NCI-H146 treated with DMSO at 0.1 percent for 48 hours (cell line): ENCODE data around the gene JPH3.
"Not testable (repeated sequence)": the region's sequence is repeated elsewhere in the genome, so short reads cannot be mapped to it uniquely, and the experiment has no call there.

Experiments
- DNase-seq: peaks from one replicate; lab custom pipeline; 2025; ENCODE audit not compliant: unreplicated experiment; lab: John Stamatoyannopoulos, UW

The JPH3 gene

DNA sequence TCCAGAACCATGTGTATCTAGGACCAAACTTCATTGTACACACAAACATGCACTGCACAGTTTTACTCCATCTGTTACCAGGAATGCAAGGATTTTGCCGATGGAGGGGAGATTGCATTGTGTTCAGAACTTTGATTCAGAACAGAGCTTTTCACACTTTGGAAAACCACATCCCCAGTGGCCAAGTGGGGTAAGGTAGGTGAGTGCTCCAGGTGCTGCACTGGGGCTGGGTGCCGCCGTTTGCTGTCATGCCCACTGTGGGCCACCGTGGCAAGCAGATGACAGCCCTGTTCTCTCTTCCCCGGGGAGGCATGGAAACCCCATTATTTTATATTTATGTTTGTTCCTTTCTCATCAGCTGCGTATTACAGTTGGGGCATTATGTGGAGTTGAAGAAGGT, 29.3 kb upstream of the JPH3 start:
- DNase-seq, result no peak

DNA sequence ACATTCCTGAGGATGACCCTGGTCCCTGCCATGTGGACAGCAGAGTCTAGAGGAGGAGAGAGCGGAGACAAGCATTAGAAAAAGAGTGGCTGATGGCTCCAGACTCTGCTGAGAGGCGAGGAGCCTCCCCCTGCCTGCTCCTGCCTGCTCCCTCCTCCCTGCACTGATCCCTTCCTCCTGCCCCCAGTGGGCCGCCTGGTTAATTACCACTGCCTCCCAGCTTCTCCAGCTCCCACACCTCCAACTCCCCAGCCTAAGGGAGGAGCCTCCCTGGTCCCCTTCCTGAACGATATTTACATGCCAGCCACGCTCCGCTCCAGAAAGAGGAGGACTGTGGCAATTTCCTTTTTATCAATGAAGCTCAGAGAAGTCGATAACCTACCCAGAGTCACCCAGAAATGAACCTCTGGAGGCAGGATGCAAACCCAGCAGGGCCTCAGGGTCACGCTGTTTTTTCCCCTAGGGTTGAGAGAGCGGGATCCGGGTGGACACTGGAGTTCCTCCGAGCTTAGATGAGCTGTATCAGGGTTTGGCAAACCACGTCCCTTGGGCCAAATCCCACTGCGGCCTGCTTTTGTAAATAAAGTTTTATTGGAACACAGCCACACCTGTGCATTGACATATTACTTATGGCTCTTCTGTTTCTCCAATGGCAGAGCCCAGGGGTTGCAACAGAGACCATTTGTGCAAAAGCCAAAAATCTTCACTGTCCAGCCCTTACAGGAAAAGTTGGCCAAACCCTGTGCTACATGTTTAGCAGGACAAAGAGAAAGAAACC, 27.1 kb upstream of the JPH3 start:
- no peak for DNase-seq

DNA sequence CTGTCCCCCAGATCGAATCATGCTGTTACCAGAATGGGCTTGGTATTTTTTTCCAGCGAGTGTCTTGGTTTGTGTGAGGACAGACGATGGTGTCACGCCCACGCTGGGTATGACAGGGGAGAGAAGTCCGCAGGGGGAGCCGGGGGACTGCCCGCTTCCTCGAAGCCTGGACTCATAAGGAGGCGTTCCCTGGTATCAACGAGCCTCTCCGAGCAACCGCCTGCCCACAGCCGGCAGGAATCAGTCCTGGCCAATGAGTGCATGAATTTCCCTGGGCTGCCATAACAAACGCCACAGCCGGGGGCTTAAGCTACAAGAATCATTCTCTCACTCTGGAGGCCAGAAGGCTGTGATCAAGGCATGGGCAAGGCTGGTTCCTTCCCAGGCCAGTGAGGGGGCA, 26.1 kb upstream of the JPH3 start:
- DNase-seq, result no peak

DNA sequence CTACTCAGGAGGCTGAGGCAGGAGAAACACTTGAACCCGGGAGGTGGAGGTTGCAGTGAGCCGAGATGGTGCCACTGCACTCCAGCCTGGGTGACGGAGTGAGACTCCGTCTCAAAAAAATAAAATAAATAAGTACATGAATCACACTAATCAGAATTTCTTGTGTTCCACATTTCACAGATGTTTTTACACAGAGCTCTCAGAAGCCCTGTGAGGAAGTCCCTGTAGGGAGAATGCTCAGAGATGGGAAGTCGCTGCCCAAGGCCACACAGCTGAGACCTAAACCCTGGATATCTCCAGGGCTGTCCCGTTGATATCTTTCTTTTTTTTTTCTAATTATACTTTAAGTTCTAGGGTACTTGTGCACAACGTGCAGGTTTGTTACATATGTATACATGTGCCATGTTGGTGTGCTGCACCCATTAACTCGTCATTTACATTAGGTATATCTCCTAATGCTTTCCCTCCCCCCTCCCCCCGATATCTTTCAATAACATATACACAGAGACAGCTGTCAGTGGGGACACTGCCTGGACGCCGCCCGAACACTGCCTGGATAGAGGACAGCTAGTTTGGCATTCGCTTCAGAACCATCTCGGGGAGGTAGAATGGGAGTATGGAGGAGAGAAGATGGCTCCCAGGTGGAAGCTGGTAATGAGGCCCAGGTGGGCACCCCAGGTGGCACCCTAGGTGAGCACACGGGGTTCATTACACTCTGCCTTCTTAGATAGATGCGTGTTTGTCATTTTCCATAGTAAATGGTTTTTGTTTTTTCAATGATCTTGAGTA, 24.0 kb upstream of the JPH3 start:
- not testable (repeated sequence) for DNase-seq

DNA sequence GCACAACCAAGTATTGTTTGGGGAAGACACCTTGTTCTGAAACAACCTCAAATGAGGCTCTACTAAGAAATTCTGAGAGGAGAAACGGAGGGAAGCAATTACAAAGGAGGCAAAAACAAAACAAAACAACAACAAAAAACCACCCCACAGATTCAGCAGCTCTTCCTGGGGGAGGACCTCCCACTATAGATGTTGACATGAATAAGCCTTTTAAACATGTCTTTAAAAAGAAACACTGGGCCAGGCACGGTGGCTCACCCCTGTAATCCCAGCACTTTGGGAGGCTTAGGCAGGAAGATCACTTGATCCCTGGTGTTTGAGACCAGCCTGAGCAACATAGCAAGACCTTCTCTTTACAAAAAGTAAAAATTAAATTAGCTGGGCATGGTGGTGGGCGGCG, 22.6 kb upstream of the JPH3 start:
- DNase-seq, result no peak

DNA sequence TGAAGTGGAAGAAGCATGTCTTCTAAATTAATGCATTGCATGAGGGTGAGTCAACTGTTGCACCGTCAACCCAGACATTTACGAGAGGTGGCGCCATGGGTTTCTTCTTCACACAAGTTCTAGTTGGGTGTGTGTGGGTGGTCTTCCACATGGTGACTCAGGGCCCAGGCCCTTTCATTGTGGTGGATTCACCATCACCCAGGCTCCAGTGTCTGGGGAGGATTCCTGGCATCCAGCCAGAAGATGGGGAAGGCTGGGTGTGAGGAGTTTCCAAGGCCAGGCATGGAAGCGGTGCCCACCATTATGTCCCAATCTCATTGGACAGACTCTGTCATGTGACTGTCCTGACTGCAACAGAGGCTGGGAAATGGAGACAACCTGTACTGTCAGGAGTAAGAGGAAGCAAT, 21.4 kb upstream of the JPH3 start:
- no peak for DNase-seq

DNA sequence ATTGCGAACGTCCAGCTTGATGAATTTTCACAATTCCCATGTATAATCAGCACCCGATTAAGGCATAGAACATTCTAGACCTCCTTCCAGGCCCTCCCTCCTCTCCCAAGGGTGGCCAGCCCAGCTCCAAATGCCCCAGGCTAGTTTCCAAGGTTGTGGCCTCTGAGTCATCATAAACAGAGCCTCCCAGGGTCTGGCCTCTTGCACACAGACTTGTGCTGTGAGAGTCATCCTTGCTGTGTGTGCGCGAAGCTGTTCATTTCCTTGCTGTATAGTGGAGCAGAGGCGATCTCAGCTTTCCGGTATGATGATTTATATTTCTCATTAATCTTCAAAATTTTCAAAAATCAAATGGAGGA, 20.5 kb upstream of the JPH3 start:
- no peak for DNase-seq

DNA sequence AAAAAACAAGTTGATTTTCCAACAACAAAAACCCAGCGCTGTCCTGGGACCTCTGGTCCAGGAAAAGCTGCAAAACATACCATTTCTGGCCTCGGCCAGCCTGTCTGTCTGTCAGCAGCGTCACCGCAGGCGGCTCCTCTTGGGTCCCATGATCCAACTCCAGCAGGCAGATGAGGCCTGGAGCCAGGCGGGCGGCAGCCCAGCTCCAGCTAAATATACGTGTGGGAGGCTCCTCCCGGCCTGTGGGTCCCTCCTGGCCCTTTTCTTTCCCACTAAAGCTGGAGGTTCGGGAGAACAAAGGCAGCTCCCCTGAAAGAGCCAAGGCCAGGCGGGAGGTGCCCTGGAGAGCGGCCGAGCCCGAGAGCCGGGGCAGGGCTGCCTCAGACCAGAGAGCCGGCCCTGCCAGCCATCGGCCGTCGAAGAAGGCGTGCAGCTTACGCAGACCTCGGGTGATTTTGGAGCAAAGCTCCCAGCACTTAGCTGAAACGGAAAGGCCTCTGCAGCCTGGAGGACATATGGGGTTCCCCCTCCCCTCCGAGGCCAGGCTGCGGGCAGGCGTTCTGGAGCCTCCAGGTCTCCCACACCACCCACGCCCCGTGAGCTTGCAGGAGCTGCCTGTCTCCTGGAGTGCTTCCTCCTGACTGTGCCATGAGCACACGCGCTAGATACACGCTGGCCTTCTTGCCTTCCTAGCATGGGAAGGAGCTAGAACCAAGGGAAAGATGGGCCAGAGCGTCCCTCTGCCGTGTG, 19.9 kb upstream of the JPH3 start:
- no peak for DNase-seq

DNA sequence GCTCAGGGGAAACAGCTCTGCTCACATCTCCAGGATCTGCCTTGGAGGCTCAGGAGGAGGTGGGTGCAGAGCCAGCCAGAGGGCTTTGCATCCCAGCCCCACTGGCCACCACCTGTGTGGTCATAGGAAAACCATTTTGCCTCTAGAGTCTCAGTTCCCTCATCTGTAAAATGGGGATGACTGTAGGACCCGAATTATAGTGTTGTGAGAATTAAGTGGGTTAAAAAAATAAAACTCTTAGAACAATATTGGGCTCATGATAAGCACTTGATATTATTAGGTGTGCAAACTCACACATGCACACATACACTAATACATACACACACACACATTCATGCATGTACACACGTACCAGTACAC, 19.4 kb upstream of the JPH3 start:
- no peak for DNase-seq

DNA sequence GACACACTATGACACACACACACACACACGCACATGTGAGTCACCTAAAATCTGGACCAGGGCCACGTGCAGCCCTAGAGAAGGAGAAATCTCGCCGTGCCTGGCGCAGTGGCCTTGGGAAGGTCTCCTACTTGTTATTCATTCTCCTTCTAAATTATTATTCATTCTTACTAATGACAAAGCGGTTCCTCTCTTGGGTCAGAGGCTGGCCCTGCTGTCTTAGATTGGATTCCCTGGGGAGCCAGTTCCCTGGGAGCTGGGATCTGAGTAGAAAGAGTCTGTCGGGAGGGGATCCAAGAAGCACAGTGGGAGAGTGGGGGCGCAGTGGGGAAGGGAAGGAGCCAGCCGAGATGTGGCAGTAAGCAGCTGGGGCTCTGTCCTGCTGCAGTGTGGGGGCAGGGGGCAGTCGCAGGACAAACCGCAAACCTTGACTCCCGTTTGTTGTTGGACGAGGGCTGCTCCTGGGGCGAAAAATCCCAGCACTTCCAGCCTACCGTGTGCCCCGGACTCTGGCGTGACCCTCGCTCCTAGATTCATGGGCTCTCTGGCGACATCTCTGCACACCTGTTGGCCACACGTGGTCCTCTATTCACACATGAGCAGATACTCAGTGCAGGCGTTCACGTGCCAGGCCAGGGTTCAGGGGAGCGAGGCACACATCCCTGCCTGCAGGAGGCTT, 18.7 kb upstream of the JPH3 start:
- DNase-seq, result no peak

DNA sequence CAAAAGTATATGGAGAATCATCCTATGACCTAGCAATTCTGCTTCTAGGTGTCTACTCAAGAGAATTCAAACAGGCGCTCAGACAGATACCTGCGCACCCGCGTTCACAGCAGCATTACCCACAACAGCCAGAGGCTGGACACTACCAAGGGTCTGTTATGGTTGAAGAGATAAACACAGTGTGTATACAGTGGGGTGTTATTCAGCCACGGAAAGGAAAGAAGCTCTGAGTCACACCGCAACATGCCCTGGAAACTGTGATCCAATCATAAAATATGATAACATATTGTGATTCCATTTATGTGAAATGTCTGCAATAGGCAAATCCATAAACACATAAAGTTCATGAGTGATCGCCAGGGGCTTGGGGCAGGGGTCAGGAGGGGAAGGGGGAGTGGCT, 18.0 kb upstream of the JPH3 start:
- no peak for DNase-seq

DNA sequence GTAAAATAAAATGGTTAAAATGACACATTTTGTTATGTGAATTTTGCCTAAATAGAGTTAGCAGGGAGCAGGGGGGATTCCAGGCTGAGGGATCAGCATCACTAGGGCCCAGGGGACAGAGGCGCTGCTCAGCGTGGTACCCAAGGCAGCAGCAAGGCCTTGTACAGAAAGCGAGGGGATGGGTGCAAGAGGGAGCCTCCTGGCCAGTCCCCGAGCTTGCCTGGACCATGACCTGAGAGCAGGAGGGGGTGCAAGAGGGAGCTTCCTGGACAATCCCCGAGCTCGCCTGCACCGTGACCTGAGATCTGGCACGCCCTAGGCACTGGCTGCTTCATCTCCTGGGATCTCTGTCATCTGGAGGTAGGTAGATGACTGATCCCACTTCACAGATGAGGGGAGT, 17.3 kb upstream of the JPH3 start:
- no peak for DNase-seq

DNA sequence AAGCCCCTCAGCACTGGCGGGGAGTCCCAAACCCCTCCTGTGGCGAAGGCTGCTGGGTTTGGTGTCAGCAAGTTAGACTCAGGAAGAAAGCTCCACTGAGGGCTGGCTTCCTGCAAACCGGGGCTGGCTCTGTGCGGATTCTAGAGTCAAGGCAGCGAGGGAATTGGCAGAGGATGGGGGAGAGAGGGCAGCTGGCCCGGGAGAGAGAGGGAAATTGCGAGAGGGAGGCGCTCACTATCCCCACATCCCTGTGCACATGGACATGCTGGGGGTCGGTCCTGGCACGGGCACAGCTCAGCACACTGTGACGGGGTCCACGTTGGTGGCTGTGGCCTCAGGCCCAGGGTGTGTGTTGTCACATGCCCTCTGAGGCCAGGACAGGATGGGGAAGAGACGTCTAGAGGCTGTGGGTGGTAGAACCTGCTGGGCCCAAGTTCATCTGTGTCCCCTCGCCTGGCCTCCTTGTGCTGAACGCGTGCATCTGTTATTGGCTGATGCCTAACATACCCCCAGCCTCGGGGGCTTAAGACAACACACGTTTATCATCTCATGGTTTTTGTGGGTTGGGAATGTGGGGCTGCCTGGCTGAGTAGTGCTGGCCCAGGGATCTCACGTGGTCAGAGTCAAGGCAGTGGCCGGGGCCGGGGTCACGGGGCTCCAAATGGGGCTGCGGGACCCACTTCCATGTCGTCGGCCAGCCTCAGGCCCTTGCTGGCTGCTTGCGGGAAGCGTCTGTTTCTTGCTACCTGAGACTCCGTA, 16.7 kb upstream of the JPH3 start:
- no peak for DNase-seq

DNA sequence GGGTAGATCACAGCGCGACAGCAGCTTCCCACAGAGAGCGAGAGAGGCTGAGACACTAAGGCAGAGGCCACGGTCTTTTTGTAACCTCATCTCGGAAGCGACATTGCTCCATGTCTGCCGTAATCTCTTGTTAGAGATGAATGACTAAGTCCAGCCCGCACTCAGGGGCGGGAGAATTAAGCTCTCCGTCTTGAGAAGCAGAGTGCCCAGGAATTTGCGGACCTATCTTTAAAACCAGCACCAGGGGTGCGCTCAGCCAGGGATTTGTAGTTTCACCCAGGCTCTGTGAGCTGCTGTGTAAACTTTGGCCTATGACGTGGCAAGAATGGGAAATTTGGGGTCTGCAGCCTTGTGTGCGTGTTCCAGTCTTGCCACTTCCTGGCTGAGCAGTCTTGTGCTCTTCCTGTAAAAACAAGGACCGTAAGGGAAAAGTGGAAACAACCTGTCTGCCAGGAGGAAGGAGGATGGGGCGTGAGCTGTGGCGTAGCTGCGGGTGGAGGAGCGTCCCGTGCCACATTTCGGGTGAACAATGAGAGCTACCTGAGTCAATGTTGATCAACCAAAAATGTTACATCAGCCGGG, 16.0 kb upstream of the JPH3 start:
- DNase-seq, result no peak

DNA sequence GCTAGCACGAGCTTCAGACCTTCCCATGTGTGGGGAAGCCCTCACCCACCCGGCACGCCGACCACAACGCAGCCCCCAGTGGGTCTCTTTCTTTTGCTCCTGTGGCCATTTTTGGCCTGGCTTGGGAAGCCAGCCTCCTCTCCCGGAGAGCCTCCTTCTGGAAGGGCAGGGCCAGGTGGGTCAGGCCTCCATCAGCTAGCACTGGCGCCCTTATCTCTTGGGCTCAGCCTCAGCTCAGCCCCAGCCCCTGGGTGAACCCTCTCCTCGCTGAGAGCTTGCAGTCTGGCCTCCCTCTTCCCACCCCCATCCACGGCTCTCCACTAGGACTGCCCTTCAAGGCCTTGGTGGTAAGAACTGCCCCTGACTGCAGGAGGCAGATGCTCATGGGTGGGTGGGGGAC, 14.7 kb upstream of the JPH3 start:
- DNase-seq, result no peak

DNA sequence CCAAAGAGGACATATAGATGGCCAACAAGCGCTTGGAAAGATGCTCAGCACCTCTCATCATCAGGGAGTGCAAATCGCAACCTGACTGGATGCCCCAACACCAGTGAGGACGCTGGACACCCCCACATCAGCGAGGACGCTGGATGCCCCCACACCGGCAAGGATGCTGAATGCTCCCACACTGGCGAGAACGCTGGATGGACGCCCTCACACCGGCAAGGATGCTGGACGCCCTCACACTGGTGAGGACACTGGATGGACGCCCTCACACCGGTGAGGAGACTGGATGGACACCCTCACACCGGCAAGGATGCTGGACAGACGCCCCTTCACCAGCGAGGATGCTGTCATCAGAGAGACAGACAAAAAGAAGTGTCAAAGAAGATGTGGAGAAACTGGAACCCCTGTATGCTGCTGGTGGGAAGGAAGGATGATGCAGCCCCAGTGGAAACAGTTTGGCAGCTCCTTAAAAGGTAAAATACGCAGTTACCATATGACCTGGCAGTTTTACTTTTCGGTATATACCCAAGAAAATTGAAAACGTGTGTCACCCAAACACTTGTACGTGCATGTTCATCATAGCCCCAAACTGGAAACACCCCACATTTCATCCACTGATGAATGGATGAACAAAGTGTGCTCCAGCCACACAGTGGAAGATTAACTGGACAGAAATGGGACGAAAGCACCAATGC, 10.1 kb upstream of the JPH3 start:
- no peak for DNase-seq

DNA sequence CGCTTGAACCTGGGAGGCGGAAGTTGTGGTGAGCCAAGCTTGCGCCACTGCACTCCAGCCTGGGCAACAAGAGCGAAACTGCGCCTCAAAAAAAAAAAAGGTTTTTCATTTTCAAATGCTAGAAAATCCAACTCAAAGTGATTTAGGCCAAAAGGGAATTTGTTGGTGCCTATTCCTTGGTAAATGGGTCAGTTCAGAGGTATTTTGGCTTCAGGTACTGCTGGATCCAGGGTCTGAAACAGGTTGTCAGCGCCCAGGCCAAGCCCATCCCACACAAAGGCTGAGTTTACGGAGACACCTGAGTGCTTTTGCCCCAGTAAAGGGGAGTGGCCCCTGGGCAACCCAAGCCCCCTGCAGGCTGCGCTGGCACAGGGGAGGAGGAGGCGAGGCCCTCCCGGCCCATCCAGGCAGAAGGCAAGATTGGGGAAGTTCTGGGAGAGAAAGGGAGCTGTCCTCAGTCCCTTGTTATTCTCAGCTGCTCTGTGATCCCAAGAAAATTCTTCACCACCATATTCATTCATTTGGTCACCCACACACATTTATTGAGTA, 8.5 kb upstream of the JPH3 start:
- no peak for DNase-seq

DNA sequence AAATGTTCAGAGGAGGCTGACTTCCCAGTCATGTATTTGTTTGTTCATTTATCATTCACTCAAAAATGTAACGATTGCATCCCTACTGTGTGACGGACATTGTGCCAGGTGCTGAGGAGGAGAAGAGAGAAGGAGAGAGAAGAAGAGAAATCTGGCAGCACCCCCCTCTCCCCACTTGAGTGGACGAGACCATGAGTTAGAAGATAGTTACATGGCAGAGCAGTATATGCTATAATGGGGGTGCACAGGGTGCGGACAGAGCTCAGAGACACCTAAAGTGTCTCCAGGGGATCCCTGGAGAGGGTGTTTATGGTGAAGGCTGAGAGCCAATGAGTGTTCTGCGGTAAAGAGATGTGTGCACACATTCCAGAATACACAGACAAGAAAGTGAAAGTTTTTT, 6.6 kb upstream of the JPH3 start:
- no peak for DNase-seq

DNA sequence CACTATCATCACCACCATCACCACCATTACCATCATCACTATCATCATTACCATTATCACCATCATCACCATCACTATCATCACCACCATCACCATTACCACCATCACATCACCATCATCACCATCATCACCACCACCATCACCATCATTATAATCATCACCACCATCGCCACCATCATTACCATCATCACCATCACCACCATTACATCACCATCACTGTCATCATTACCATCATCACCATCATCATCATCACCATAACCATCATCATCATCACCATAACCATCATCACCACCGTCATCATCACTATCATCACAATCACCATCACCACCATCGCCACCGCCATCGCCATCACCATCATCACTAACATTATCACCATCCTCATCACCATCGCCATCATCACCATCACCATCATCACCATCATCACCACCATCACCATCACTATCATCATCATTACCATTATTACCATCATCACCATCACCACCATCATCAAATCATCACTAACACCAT, 4.9 kb upstream of the JPH3 start:
- no peak for DNase-seq
